Adrenal gland (tissue), 5 donors: ENCODE measurements around the gene MFSD11.

Experiments
- CTCF ChIP-seq, 6 experiments: fragments of 450-650 bp in 4 of 6; fragments of 200-600 bp in 2 of 6; sonication (generic) in 1 of 6; IDR thresholded peaks; 1 replicate in 5 of 6; 2 replicates in 1 of 6; pipeline versions ENCODE4 v1.5.1 to v1.8.0; 2016 to 2021; ENCODE audit warnings: antibody characterized with exemption in 6 of 6, mild to moderate bottlenecking in 2 of 6, moderate library complexity in 1 of 6
- POLR2A ChIP-seq, 2 donors: fragments of 450-650 bp; IDR thresholded peaks; one replicate each; pipeline ENCODE4 v1.6.1; 2017; ENCODE audit warnings: antibody characterized with exemption in 2 of 2, mild to moderate bottlenecking in 2 of 2, moderate library complexity in 1 of 2
- donor health status: DM: no; HTN: no; CAD: no.

- TF ChIP-seq POLR2A (IDR thresholded peaks at IDR 0.05) (no peak), CTCF (IDR thresholded peaks at IDR 0.05) (no peak)
Observed at GRCh38 chr17:76706817-76707216, 31.1 kb upstream of the MFSD11 start.
